ENCODE data around the gene CAMKK2. TPM values are rescaled to one million over a fixed set of nuclear protein-coding genes. Genes with fewer than 3 reads are reported as not detected.
A peak's percentile ranks its signal among the peaks of the same experiment; 100 is the strongest.

Gene CAMKK2
- total and polyA plus RNA-seq, 8 donors, result 9.3 to 26.7 (median 13.0) TPM

- 54% methylated on average over 10 of the region's 10 CpGs for WGBS, 2 donors
- intact Hi-C loops (cut with DNase I), result no loop called here
- TF ChIP-seq, protein P1, sequence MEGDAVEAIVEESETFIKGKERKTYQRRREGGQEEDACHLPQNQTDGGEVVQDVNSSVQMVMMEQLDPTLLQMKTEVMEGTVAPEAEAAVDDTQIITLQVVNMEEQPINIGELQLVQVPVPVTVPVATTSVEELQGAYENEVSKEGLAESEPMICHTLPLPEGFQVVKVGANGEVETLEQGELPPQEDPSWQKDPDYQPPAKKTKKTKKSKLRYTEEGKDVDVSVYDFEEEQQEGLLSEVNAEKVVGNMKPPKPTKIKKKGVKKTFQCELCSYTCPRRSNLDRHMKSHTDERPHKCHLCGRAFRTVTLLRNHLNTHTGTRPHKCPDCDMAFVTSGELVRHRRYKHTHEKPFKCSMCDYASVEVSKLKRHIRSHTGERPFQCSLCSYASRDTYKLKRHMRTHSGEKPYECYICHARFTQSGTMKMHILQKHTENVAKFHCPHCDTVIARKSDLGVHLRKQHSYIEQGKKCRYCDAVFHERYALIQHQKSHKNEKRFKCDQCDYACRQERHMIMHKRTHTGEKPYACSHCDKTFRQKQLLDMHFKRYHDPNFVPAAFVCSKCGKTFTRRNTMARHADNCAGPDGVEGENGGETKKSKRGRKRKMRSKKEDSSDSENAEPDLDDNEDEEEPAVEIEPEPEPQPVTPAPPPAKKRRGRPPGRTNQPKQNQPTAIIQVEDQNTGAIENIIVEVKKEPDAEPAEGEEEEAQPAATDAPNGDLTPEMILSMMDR (IDR thresholded peaks at IDR 0.05), result no peak
- Histone ChIP-seq H3K36me3 (no peaks in the 10 kb centered on the region), H3K4me1 (peaks cover 4 to 8% (median 4%) of the 10 kb centered on the region in 3 donors), H3K9me3 (no peaks in the 10 kb centered on the region), H3K27me3 (no peaks in the 10 kb centered on the region), H3K27ac (peak overlapping the region in 3 of 4 donors; percentile 35 to 62 (median 39)), H3K4me3 (no peak overlapping the region)
- ATAC-seq (peak in 3 of 4 donors; percentile 36 to 54 (median 49)), DNase-seq (peak in 3 of 6 donors; percentile 29 to 45 (median 37)), FAIRE-seq (no peak)
These were observed 17.0 kb downstream of the CAMKK2 start for GRCh38 chr12:121279507-121279915.

- Histone ChIP-seq H3K27ac (peak overlapping the region in 3 of 4 donors; percentile 35 to 62 (median 39)), H3K4me1 (peaks cover 4 to 8% (median 4%) of the 10 kb centered on the region in 3 donors), H3K9me3 (no peaks in the 10 kb centered on the region), H3K27me3 (no peaks in the 10 kb centered on the region), H3K4me3 (no peak overlapping the region), H3K36me3 (peaks cover 0 to 3% (median under 1%) of the 10 kb centered on the region in 3 donors)
- ATAC-seq, result peak; percentile 16 to 62 (median 60)
- WGBS, 2 donors, result 39 to 49% methylated on average over 13 of the region's 13 CpGs
- no peak for FAIRE-seq
- intact Hi-C loops (cut with DNase I), result no loop called here
- peak in 5 of 6 donors; percentile 50 to 76 (median 66) for DNase-seq
- TF ChIP-seq, protein P1 (IDR thresholded peaks at IDR 0.05), result no peak
These were observed 17.5 kb downstream of the CAMKK2 start for GRCh38 chr12:121279071-121279375.

GRCh38 chr12:121278169-121279070 lies 18.1 kb downstream of the CAMKK2 start:
- no peaks in the 10 kb centered on the region for H3K27me3 ChIP-seq
- intact Hi-C loops (cut with DNase I), result no loop called here
- H3K4me1 ChIP-seq, result peaks cover 4 to 8% (median 4%) of the 10 kb centered on the region in 3 donors
- DNase-seq (peak in 1 of 6 donors; percentile 46), ATAC-seq (peak; percentile 33 to 53 (median 43)), FAIRE-seq (no peak)
- H3K36me3 ChIP-seq, result peaks cover 0 to 5% (median 5%) of the 10 kb centered on the region in 3 donors
- 82 to 85% methylated on average over 15 of the region's 15 CpGs for whole genome bisulfite sequencing, 2 donors
- no peaks in the 10 kb centered on the region for H3K9me3 ChIP-seq
- peak overlapping the region in 3 of 4 donors; percentile 35 to 62 (median 39) for H3K27ac ChIP-seq
- no peak overlapping the region for H3K4me3 ChIP-seq
- TF ChIP-seq, protein P1 (IDR thresholded peaks at IDR 0.05), result no peak

GRCh38 chr12:121277374-121277759 lies 19.1 kb downstream of the CAMKK2 start:
- Histone ChIP-seq H3K36me3 (peaks cover 0 to 5% (median 5%) of the 10 kb centered on the region in 3 donors), H3K27ac (no peak overlapping the region), H3K4me1 (peaks cover 4 to 8% (median 4%) of the 10 kb centered on the region in 3 donors), H3K9me3 (no peaks in the 10 kb centered on the region), H3K27me3 (no peaks in the 10 kb centered on the region), H3K4me3 (no peak overlapping the region)
- ATAC-seq (no peak), FAIRE-seq (no peak), DNase-seq (no peak)
- WGBS, 2 donors, result 81 to 96% methylated on average over 6 of the region's 6 CpGs
- intact Hi-C loops (cut with DNase I), result no loop called here
- TF ChIP-seq, protein P1 (IDR thresholded peaks at IDR 0.05), result no peak
